ENCODE measurements around the gene DCP2.

DCP2 gene

DNA sequence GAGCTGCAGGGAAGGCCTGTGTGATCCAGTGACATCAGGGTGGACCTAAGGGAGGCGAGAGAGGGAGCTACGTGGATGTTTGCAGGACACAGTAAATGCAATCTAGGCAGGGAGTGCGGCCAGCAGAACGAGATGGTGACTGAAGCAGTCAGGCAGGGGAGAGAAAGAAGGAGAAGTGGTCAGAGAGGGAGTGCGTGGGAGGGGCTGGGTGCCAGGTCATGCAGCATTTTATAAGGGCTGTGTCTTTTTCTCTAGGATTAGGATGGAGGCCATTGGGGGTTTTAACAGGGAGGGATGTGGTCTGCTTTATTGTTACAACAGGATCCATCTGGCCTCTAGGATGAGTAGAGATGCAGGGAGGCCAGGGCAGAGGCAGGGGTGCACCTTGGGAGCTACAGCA, 80.4 kb downstream of the DCP2 start:
- Histone ChIP-seq H3K27me3 (ENCODE audit: control insufficient read depth, low read length) (peaks cover 8% of the 10 kb centered on the region; the same call in 1 of the 2 replicates), H3K36me3 (ENCODE audit: control insufficient read depth, low read length) (no peaks in the 10 kb centered on the region), H4K20me1 (ENCODE audit: control insufficient read depth, insufficient read depth, low read depth, low read length) (no peaks in the 10 kb centered on the region), H3K4me2 (ENCODE audit: low read length) (no peak overlapping the region), H3K4me3 (ENCODE audit: low read length) (no peak overlapping the region), H3F3A (ENCODE audit: control insufficient read depth, insufficient read depth) (no peaks in the 10 kb centered on the region), H3K4me1 (ENCODE audit: control insufficient read depth, low read length) (no peaks in the 10 kb centered on the region; the same call in 1 of the 2 replicates), H3K79me2 (ENCODE audit: control insufficient read depth, low read length) (no peaks in the 10 kb centered on the region), H3K9me3 (ENCODE audit: control insufficient read depth, insufficient read depth, low read length) (no peaks in the 10 kb centered on the region), H3K9me2 (replicated peaks; ENCODE audit: control insufficient read depth, low read length) (no peaks in the 10 kb centered on the region), H3K27ac (ENCODE audit: low read depth, low read length) (no peak overlapping the region)
- TF ChIP-seq EZH2phosphoT487 (IDR thresholded peaks at IDR 0.05; ENCODE audit: borderline replicate concordance, low read length) (no peak), CTCF (IDR thresholded peaks at IDR 0.05; ENCODE audit: low read depth, low read length, poor library complexity, severe bottlenecking) (no peak)

- Histone ChIP-seq H3K9me3 (ENCODE audit: control insufficient read depth, insufficient read depth, low read length) (no peaks in the 10 kb centered on the region), H3K27me3 (ENCODE audit: control insufficient read depth, low read length) (peaks cover 8% of the 10 kb centered on the region; the same call in 1 of the 2 replicates), H4K20me1 (ENCODE audit: control insufficient read depth, insufficient read depth, low read depth, low read length) (no peaks in the 10 kb centered on the region), H3K4me1 (ENCODE audit: control insufficient read depth, low read length) (peaks cover 6% of the 10 kb centered on the region), H3K4me3 (ENCODE audit: low read length) (no peak overlapping the region), H3F3A (ENCODE audit: control insufficient read depth, insufficient read depth) (no peaks in the 10 kb centered on the region), H3K79me2 (ENCODE audit: control insufficient read depth, low read length) (no peaks in the 10 kb centered on the region), H3K36me3 (ENCODE audit: control insufficient read depth, low read length) (no peaks in the 10 kb centered on the region), H3K9me2 (replicated peaks; ENCODE audit: control insufficient read depth, low read length) (no peaks in the 10 kb centered on the region), H3K4me2 (ENCODE audit: low read length) (no peak overlapping the region), H3K27ac (ENCODE audit: low read depth, low read length) (no peak overlapping the region)
- no peak for TF ChIP-seq EZH2phosphoT487 (IDR thresholded peaks at IDR 0.05; ENCODE audit: borderline replicate concordance, low read length)
- no peak for TF ChIP-seq CTCF (IDR thresholded peaks at IDR 0.05; ENCODE audit: low read depth, low read length, poor library complexity, severe bottlenecking)
Measured at GRCh38 chr5:113057557-113057984, 81.0 kb downstream of the DCP2 start.

- Histone ChIP-seq H3K4me2 (ENCODE audit: low read length) (no peak overlapping the region), H3K36me3 (ENCODE audit: control insufficient read depth, low read length) (no peaks in the 10 kb centered on the region), H4K20me1 (ENCODE audit: control insufficient read depth, insufficient read depth, low read depth, low read length) (no peaks in the 10 kb centered on the region), H3K27ac (ENCODE audit: low read depth, low read length) (no peak overlapping the region), H3K4me1 (ENCODE audit: control insufficient read depth, low read length) (peaks cover 7% of the 10 kb centered on the region), H3F3A (ENCODE audit: control insufficient read depth, insufficient read depth) (no peaks in the 10 kb centered on the region), H3K9me3 (ENCODE audit: control insufficient read depth, insufficient read depth, low read length) (no peaks in the 10 kb centered on the region), H3K4me3 (ENCODE audit: low read length) (no peak overlapping the region), H3K27me3 (ENCODE audit: control insufficient read depth, low read length) (peaks cover 8% of the 10 kb centered on the region; the same call in 1 of the 2 replicates), H3K9me2 (replicated peaks; ENCODE audit: control insufficient read depth, low read length) (no peaks in the 10 kb centered on the region), H3K79me2 (ENCODE audit: control insufficient read depth, low read length) (no peaks in the 10 kb centered on the region)
- TF ChIP-seq EZH2phosphoT487 (IDR thresholded peaks at IDR 0.05; ENCODE audit: borderline replicate concordance, low read length) (no peak), CTCF (IDR thresholded peaks at IDR 0.05; ENCODE audit: low read depth, low read length, poor library complexity, severe bottlenecking) (no peak)
Measured at GRCh38 chr5:113058269-113058668, 81.7 kb downstream of the DCP2 start.
